AG08396 (cell line): ENCODE results near the gene MPV17L.
A peak's percentile ranks its signal among the peaks of the same experiment; 100 is the strongest.
"Not testable (repeated sequence)": the region's sequence is repeated elsewhere in the genome, so short reads cannot be mapped to it uniquely, and the experiment has no call there.

Experiments
- DNase-seq: peaks from one replicate; pipeline ENCODE4 v3.0.0; 2012; ENCODE audit warnings: low spot score, mixed read lengths

Gene MPV17L

DNA sequence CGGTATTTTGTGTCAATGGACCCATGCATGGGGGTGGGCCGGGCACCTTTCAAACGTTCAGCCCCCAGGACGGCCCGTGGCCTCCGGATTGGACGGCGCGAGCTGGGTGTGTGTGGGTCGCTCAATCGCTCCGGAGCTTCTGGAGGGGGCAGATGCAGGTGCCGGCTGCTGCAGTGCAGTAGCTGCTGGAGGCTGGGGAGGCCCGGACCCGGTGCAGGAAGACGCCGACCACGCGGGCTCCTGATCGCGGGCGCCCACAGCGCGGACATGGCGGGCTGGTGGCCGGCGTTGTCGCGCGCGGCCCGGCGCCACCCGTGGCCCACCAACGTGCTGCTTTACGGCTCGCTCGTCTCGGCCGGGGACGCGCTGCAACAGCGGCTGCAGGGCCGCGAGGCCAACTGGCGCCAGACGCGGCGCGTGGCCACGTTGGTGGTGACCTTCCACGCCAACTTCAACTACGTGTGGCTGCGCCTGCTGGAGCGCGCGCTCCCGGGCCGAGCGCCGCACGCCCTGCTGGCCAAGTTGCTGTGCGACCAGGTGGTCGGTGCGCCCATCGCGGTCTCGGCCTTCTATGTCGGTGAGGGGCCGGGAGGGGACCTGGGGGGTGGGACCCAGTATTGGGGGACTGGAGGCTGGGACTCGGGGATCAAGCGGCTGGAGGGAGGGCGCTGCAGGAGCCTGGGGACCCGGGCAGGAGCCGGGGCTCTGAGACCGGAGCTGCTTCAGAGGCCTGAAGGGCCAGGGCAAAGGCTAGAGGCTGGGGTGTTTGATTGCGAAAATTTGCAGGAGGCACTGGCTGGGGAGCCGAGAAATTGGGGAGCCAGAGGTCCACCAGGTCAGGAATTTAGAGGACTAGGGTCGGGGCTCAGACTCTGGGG is at the start of gene MPV17L:
Gene MPV17L (plus strand): TSS at position 124 of the 878 bp plus-strand sequence. CDS start 144 bp downstream, at position 268.
- DNase-seq = peak; percentile 41

DNA sequence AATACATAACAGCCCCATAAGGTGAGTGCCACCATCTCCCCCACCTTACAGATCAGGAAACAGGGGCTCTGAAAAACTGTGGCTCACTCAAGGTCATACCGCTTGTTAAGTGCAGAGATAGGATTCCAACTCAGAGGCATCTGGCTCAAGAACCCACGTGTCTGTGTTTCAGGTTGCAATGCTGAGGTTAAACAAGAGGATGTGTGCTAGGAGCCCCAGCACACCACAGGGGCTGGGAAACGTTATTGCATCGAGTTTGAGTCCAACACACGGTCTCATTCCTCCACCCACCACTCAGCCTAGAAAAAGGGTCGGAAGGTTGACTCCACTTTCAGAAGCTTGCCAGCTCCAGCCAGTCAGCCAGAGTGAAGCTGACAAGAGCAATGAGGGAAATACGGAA is 46.8 kb upstream of the MPV17L start:
- not testable (repeated sequence) for DNase-seq

DNA sequence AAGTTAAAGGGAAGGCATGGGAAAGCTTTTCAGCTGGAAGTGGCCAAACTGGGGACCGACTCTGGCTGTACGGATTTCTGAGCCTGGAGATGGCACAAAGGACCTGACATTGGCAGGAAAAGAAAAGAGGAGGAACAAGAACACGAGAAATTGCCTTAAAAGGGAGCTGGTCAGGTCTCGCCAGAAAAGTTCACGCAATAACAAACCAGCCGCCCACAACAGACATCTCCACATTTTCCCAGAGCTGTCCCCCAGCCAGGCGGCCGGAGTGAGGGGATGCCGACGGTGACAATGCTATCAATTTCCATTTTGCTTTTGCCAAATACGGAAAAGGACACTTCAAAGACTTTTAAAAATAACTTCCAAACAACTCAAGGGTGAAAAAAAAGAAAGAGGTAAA is 44.3 kb upstream of the MPV17L start:
- not testable (repeated sequence) for DNase-seq

DNA sequence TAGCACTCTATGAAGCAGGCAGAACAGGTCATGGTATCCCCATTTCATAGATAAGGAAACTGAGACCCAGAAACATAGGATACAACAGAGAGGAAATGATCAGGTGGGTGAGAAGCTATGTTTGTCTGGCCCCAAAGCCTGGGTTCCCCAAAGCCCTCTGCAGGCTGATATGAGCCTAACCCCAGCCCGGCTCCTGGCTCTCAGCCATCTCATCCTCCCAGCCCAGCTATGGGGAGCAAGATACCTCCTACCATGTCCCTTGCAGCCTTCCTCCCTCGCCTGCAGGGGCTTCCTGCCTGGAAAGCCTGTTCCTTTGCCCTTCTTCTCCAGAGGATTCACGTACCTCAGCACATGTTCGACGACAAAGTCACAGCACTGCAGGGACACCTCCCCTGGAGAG is 43.8 kb upstream of the MPV17L start:
- DNase-seq = not testable (repeated sequence)

DNA sequence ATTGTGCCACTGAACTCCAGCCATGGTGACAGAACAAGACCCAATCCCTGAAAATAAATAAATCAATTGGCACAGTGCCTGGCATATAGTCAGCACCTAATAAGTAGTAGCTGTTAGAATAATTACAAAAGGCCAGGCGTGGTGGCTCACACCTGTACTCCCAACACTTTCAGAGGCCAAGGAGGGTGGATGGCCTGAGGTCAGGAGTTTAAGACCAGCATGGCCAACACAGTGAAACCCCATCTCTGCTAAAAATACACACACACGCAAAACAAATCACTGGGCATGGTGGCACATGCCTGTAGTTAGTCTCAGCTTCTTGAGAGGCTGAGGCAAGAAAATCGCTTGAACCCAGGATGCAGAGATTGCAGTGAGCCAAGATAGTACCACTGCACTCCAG is 42.7 kb upstream of the MPV17L start:
- not testable (repeated sequence) for DNase-seq

DNA sequence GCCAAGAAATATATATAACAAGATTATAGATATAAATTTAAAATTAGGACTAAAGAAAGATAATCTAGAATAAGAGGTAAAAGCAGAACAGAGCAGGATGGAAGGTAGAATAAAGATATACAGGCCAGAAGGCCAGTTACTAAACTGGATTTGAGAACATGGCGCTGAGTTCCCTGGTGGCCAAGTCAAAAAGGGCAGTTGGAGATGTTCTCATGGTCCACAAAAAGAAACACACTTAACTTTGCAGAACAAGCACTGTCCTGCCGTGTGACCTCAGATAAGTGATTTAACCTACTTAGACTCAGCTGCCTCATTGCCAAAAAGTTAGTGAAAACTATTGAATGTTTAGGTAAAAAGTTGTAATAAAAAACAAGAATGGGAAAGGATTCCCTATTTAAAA is 40.7 kb upstream of the MPV17L start:
- DNase-seq = not testable (repeated sequence)

DNA sequence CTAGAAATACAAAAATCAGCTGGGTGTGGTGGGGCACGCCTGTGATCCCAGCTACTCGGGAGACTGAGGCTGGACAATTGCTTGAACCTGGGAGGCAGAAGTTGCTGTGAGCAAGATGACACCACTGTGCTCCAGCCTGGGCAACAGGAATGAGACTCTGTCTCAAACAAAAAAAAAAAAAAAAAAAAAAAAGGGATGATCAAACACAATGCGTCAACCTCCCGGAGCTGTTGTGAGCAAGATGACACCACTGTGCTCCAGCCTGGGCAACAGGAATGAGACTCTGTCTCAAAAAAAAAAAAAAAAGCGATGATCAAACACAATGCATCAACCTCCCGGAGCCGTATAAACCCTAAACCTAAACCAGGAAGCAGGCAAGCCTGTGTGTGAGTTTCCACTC is 38.1 kb upstream of the MPV17L start:
- DNase-seq = not testable (repeated sequence)

DNA sequence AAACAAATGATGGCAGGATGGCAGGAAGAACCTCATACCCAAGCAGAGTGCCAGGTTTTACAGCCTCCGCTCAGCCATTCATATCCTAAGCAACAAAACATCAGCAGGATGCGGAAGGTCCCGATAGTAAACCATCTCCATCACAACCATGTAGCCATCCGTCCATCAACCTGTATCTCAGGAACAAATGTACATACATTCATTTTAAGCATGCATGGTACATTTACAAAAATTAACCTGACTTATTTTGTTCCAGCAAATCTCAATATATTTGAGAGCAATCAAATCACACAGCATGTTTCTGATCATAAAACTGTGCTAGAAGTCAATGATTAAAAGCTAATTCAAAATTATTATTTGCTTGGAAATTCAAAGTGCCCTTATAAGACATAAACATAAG is 17.4 kb upstream of the MPV17L start, which contains the start of gene NPIPA5:
Gene NPIPA5 (minus strand): TSS at position 101 of the 400 bp plus-strand sequence. CDS start 0 bp downstream, at position 101.
- not testable (repeated sequence) for DNase-seq

DNA sequence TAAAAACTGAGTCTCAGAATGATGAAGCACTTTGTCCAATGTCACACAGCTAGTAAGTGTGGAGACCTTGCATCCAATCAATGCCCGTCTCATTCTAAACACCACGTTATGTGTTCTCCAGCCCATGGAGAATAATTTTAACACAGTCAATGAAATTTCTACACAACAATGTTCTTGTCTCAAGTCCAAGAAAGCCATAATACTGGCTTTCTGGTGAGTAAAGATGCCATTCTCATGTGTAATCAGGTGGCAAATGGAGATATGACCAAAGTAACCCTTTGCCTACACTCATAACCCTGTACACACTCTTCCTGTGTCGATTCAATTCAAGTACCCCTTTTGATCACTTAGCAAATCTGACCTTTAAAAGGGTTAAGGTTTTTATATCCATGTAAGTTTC is 12.7 kb upstream of the MPV17L start:
- DNase-seq = not testable (repeated sequence)

DNA sequence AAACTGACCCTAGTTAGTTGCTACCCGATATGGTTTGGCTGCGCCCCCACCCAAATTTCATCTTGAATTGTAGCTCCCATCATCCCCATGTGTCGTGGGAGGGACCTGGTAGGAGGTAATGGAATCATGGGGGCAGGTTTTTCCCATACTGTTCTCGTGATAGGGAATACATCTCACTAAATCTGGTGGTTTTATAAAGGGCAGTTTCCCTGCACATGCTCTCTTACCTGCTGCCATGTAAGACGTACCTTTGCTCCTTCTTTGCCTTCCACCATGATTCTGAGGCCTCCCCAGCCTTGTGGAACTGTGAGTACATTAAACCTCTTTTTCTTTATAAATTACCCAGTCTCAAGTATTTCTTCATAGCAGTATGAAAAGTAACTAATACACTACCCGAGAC is 7.5 kb upstream of the MPV17L start:
- DNase-seq = not testable (repeated sequence)

DNA sequence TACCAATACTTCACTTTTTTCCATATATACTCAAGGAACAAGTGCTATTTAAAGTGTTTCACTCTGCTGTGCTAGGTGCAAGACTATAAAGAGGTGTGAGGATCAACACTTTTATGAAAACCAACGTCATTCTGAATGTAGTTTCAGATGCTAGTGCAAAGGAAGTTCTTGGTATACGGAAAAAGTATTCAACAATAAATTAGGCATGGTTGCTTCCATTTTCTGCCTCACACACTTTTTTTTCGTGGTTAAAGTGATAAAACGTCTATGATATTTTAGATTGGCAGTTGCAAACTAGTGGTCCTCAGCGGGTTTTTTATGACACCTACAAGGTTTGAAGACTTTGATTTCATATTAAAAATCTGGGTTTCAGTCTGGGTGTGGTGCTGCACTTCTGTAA is 5.6 kb upstream of the MPV17L start:
- DNase-seq = not testable (repeated sequence)

DNA sequence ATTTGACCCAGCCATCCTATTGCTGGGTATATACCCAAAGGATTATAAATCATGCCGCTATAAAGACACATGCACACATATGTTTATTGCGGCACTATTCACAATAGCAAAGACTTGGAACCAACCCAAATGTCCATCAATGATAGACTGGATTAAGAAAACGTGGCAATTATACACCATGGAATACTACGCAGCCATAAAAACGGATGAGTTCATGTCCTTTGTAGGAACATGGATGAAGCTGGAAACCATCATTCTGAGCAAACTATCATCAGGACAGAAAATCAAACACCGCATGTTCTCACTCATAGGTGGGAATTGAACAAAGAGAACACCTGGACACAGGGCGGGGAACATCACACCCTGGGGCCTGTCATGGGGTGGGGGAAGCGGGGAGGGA is 2.5 kb upstream of the MPV17L start:
- DNase-seq = not testable (repeated sequence)

DNA sequence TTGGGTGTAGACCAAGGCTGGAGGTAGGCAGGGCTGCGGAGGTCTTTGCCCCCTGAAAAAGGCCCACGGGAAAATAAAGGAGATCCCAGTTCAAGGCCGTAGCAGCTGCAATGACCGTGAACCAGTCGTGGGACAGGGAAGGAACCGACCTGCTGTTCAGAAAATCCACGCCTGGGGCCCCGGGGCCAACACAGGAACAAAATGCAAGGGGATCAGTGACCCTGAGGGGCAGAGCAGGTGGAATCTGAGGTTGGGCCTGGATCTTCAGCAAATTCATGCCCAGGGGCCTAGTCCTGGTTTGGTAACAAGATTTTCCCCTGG is 915 bp downstream of the MPV17L start:
- not testable (repeated sequence) for DNase-seq

DNA sequence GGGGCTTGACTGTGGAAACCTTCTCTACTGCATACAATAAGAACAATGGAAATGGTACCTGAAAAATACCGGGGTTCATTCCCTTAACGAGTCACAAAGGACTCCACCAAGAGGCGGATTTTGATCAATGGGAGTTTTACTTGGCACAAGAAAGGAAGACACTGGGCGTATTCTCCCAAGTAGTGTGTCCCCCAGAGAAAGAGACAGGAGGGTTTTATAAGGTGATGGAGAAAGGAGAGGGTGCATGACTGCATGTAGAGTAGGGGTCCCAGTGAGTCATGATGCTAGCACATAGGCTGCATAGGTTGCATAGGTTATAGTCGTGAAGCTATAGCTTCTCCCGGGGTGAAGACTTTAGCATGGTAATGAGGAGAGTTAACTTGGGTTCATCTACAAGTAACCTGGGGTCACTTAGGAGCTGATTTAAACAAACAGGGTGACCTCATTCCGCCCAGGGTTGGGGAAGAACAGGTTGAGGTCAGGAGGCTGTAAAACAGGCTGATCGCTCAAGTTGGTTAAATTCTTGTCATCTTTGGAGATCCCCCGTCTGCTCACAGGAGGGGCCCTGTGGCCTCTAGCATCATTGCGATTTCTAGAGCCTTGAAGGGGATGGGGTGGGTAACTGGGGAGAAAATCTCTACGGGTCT is 1.5 kb downstream of the MPV17L start:
- DNase-seq = no peak

DNA sequence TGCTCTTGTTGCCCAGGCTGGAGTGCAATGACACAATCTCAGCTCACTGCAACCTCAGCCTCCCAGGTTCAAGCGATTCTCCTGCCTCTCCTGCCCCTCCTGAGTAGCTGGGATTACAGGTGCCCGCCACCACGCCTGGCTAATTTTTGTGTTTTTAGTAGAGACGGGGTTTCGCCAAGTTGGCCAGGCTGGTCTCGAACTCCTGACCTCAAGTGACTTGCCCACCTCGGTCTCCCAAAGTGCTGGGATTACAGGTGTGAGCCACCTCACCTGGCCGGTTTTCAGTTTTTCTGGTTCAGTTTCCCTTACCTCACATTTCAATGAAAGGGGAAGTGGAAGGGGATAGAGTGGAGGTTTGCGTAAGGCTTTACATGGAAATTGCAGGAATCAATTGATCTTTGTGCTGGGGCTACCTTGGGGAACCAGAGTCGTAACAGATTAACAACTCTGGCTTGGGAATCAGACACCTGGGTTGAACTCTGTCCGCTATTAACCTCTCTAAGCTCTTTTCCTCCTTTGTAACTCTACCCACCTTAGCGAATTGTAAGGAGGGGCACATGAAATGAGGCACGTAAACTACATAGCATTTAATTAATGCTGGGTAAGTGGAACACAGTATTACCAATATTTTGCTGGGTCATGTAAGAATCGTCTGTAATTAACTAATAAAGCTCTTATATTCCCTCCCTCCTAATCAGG is 3.2 kb downstream of the MPV17L start:
- no peak for DNase-seq

DNA sequence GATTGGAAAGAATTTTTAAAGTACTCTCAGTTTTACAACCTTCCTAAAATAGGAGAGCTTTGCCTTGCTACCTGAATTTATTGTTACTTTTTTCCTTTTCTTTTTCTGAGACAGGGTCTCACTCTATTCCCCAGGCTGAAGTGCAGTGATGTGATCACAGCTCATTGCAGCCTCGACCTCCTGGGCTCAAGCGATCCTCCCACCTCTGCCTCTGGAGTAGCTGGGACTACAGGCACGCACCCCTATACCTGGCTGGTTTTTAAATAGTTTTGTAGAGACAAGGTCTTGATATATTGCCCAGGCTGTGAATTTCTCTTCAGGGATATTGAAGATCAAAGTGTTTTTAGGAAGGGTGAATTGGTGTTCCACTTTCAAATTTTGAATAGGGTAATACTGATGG is 3.8 kb downstream of the MPV17L start:
- DNase-seq = no peak

DNA sequence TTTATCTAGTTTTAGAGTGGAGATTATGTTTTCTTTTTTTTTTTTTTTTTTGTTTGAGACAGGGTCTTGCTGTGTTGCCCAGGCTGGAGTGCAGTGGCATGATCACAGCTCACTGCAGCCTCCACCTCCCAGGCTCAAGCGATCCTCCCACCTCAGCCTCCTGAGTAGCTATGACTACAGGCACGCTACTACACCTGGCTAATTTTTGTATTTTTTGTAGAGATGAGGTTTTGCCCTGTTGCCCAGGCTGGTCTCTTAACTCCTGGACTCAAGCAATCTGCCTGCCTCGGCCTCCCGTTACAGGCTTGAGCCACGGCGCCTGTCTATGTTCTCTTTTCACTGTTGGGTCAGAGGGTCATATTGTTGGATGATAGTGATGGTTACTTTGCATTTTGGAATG is 4.8 kb downstream of the MPV17L start:
- DNase-seq = not testable (repeated sequence)

DNA sequence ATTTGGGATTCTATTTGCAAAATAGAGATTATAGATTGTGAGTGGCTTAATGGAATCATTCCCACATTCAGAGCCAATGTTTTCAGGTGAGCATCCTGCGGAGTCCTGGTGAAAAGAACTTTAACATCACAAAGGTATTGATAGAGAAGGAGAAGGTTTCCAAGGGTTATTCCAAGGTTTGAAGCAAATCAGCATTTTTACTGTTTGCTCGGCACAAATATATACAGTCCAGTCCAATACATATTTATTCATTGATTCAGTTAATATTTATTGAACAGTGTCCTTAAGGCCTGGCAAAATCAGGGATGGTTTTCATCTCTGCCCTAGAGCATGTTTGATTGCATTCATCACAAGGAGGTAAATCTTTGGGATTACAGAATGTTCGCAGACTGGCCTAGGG is 6.4 kb downstream of the MPV17L start:
- DNase-seq = no peak

DNA sequence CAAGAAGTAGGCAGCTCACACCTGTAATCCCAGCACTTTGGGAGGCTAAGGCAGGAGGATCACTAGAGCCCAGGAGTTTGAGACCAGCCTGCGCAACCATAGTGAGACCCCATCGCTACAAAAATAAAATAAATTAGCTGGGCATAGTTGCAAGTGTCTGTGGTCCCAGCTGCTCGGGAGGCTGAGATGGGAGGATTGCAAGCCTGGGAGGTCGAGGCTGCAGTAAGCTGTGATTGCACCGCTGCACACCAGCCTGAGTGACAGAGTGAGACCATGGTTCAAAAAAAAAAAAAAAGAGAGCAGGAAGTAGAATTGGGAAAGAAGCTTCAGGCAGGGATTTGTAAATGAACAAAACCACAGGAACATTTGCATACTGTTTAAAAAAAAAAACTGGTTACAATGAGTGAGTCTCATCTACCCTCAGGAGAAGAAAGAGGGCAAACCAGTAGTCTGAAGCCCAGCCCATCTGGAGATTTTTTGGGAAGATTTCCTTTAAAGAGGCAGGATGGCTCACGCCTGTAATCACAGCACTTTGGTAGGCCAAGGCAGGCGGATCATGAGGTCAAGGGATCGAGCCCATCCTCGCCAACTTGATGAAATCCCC is 7.9 kb downstream of the MPV17L start:
- no peak for DNase-seq

DNA sequence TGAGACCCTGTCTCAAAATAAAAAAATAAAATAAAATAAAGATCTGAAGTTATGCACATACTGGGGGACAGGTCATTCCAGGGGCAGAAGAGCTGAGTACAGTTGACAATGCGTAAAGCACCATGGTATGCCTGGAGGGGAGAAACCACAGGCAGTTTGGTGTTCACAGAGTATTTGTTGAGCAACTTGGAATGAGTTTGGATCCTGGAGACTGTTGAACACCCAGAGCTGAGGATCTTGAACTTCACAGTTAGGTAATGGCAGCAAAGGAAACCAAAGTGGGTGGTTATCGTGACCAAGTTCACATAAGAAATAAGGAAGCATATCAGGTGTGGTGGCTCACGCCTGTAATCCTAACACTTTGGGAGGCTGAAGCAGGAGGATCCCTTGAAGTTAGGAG is 8.5 kb downstream of the MPV17L start:
- DNase-seq = not testable (repeated sequence)

DNA sequence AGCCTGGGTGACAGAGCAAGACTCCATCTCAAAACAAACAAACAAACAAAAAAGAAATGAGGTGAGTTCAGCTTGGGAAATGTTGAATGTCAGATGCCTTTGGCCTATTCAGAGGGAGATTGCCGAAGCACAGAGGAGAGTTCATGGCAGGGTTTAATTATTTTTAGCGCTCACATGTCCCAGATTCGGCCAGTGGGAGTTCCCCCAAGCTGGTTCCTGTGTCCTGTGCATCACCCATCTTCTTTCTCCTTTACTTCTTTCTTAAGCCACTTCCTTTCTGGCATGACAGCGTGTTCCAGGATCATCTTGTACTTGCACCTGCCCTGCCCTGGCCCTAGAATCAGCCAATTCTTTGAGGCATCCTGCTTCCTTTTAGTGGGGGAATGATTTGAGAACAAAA is 9.2 kb downstream of the MPV17L start:
- DNase-seq = no peak

DNA sequence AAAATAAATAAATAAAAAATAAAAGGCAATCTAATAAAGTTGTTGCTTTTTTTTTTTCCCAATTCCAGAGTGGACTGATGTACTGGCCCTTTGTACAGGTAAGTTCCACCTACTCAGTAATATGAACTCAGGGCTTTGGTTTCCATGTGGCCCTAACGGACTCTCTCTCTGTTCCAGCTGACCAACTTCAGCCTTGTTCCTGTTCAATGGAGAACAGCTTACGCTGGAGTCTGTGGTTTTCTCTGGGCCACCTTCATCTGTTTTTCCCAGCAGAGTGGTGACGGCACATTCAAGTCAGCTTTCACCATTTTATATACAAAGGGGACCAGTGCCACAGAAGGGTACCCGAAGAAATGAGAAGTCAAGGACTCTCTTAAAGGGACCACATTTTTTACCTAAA is 12.2 kb downstream of the MPV17L start:
- not testable (repeated sequence) for DNase-seq
